ENCODE measurements around the gene RAET1G.
A peak's percentile ranks its signal among the peaks of the same experiment; 100 is the strongest.
"Not testable (repeated sequence)": the region's sequence is repeated elsewhere in the genome, so short reads cannot be mapped to it uniquely, and the experiment has no call there.

Gene RAET1G

DNA sequence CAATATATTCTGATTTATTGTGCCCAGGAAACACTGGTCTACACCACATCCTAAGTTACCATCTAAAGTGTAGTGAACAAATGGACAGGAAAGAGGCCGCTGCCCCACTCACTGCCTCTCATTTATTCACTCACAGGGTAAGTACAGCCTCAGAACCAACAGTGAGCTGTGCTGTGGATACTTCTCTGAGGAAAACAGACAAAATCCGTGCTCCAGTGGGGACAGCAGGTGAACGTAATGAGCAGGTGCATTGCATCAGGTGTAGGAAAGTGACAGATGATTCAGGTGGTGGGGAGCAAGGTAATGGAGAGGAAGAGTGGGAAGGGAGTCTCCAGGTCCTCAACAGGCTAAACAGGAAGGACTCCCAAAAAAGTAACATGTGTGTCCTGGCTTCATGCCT lies 10.5 kb upstream of the RAET1G start:
- no peak for DNase-seq
- no peaks in the 10 kb centered on the region for H3K9me3 ChIP-seq
- H3K4me1 ChIP-seq: no peaks in the 10 kb centered on the region
- H3K27me3 ChIP-seq: peaks cover 78% of the 10 kb centered on the region
- TF ChIP-seq, protein P1, sequence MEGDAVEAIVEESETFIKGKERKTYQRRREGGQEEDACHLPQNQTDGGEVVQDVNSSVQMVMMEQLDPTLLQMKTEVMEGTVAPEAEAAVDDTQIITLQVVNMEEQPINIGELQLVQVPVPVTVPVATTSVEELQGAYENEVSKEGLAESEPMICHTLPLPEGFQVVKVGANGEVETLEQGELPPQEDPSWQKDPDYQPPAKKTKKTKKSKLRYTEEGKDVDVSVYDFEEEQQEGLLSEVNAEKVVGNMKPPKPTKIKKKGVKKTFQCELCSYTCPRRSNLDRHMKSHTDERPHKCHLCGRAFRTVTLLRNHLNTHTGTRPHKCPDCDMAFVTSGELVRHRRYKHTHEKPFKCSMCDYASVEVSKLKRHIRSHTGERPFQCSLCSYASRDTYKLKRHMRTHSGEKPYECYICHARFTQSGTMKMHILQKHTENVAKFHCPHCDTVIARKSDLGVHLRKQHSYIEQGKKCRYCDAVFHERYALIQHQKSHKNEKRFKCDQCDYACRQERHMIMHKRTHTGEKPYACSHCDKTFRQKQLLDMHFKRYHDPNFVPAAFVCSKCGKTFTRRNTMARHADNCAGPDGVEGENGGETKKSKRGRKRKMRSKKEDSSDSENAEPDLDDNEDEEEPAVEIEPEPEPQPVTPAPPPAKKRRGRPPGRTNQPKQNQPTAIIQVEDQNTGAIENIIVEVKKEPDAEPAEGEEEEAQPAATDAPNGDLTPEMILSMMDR (IDR thresholded peaks at IDR 0.05; ENCODE audit: low read depth, low read length): no peak
- no peak overlapping the region for H3K4me3 ChIP-seq (ENCODE audit: low read depth, low read length)
- H3K36me3 ChIP-seq: no peaks in the 10 kb centered on the region

DNA sequence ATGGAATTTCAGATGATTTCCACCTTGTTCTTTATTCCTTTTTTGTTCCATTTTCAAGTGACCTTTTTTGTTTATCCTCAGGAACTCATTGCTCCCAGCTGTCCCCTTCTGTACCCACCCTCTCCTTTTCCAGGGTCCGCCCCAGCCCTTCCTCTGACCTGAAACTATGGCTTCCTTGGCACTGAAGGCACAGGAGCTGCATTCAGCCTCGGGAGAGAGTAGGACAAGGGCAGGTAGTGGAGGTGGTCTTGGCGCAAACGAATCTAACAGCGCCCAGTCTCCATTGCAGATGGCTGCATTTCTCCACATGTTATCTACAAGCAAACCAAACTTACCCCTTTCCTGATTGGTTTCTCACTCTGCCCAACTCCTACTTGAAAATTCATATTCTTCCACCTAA lies 10.1 kb upstream of the RAET1G start:
- TF ChIP-seq, protein P1 (IDR thresholded peaks at IDR 0.05; ENCODE audit: low read depth, low read length): no peak
- no peaks in the 10 kb centered on the region for H3K9me3 ChIP-seq
- H3K4me3 ChIP-seq (ENCODE audit: low read depth, low read length): no peak overlapping the region
- DNase-seq: no peak
- H3K27me3 ChIP-seq: peaks cover 74% of the 10 kb centered on the region
- H3K4me1 ChIP-seq: no peaks in the 10 kb centered on the region
- no peaks in the 10 kb centered on the region for H3K36me3 ChIP-seq

DNA sequence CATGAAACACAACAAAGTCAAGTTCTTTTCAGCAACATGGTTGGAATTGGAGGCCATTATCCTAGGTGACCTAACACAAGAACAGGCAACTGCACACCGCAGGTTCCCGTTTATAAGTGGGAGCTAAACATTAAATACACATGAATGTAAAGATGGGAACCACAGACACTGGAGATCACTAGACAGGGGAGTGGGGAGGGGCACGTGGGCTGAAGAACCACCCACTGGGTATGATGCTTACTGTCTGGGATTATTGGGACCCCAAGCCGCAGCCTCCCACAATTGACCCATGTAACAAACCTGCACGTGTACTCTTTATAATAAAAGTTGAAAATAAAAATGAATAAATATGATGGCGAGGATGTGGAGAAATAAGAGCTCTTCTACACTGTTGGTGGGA lies 8.6 kb upstream of the RAET1G start:
- no peak for DNase-seq
- H3K36me3 ChIP-seq: no peaks in the 10 kb centered on the region
- H3K9me3 ChIP-seq: no peaks in the 10 kb centered on the region
- TF ChIP-seq, protein P1 (IDR thresholded peaks at IDR 0.05; ENCODE audit: low read depth, low read length): no peak
- no peaks in the 10 kb centered on the region for H3K4me1 ChIP-seq
- peaks cover 63% of the 10 kb centered on the region for H3K27me3 ChIP-seq
- no peak overlapping the region for H3K4me3 ChIP-seq (ENCODE audit: low read depth, low read length)

DNA sequence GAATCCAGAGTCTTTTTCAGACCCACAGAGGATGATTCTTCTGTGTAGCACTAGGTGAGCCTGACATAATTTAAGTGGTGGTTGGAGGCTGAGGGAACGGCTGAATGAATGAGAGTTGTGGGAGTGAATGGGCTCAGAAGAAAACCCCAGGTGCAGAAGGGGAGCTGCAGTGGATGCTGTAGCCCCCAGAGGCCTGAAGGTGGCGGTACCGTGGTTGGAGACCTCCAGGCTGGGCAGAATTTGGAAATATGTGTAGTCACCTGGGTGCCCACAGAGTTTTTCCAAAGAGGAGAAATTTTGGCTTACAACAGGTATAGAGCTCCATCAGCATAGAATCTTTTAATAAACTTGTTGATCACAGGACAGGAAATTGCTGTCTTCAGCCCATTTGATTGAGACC lies 6.5 kb upstream of the RAET1G start:
- Histone ChIP-seq H3K4me1 (no peaks in the 10 kb centered on the region), H3K36me3 (no peaks in the 10 kb centered on the region), H3K4me3 (ENCODE audit: low read depth, low read length) (no peak overlapping the region), H3K9me3 (no peaks in the 10 kb centered on the region), H3K27me3 (peaks cover 57% of the 10 kb centered on the region)
- no peak for DNase-seq
- TF ChIP-seq, protein P1 (IDR thresholded peaks at IDR 0.05; ENCODE audit: low read depth, low read length): peak; percentile 68

DNA sequence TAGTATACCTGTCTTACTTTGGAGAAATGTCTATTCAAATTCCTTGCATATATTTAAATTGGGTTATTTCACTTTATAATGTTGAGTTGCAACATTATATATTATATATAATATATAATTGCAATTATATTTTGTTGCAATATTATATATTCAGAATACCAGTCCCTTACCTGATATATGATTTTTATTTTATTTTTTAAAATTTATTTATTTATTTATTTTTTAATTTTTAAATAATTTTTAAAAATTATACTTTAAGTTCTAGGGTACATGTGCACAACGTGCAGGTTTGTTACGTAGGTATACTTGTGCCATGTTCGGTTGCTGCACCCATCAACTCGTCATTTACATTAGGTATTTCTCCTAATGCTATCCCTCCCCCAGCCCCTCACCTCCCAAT lies 4.1 kb upstream of the RAET1G start:
- not testable (repeated sequence) for H3K4me1 ChIP-seq; DNase-seq; H3K9me3 ChIP-seq; H3K4me3 ChIP-seq (ENCODE audit: low read depth, low read length); H3K36me3 ChIP-seq
- H3K27me3 ChIP-seq: peaks cover 42% of the 10 kb centered on the region

DNA sequence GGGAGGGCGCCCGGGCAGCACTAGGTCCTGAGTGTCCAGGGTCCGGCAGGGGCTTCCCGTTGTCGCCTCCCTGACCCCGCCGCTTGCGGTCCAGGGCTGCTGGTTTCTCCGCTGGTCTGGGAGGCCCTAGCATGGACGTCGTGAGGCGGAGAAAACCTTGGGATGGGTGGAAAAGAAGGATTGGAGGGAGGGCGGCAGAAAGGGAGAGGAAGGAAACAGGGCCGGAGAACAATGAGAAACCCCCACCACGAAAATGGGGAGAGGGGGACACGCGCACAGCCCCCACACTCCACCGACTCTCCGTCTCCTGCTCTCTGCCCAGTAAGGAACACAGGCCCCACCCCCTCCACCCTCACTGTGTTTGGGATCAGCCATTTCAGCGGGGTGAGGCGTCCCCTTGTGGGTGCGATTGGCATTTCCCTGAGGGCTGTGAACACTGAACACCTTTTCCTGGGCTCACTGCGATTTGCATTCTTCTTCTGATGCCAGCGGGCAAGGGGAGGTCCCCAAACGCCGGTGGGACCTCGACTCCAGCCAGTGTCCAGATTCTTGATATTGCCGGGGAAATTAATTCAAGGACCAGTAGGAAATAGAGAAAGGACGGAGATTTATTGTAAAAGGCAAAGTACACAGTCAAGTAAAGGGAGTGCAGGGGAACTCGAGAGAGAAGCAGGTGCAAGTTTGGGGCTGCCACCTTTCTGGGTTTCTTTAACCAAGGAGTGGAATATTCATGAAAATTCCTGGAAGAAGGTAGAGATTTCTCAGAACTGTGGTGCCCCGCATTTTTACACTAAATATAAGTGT lies 3.3 kb upstream of the RAET1G start:
- H3K36me3 ChIP-seq: no peaks in the 10 kb centered on the region
- H3K27me3 ChIP-seq: peaks cover 34% of the 10 kb centered on the region
- no peaks in the 10 kb centered on the region for H3K9me3 ChIP-seq
- TF ChIP-seq, protein P1 (IDR thresholded peaks at IDR 0.05; ENCODE audit: low read depth, low read length): peak; percentile 88
- H3K4me3 ChIP-seq (ENCODE audit: low read depth, low read length): peak overlapping the region; percentile 66
- H3K4me1 ChIP-seq: no peaks in the 10 kb centered on the region
- DNase-seq: peak; percentile 89

Data from BE2C (cell line).